Activated CD4-positive, alpha-beta T cell treated with anti-CD3 and anti-CD28 coated beads, Interleukin-2, amount 10 ng/mL, durations not matched to agents 7 days and 5 days (primary cell): ENCODE results near the gene SRXN1. TPM values are rescaled to one million over a fixed set of nuclear protein-coding genes. Genes with fewer than 3 reads are reported as not detected.

Source experiments
- CTCF ChIA-PET: fragments of 350-600 bp; sonication (Branson Sonifier 250); formaldehyde crosslinking; loops from one replicate; lab custom pipeline; 2021; ENCODE audit warnings: antibody characterized with exemption; lab: Charles Lee
- POLR2A ChIA-PET: fragments of 350-600 bp; sonication (Branson Sonifier 250); formaldehyde crosslinking; loops from one replicate; lab custom pipeline; 2021; ENCODE audit warnings: antibody characterized with exemption; lab: Charles Lee
- DNase-seq: peaks from one replicate; pipeline ENCODE4 v3.0.0-alpha.2; 2020
- H3K27ac Mint-ChIP-seq: one replicate; pipeline ENCODE4 v1.8.0; 2021; ENCODE audit warnings: mild to moderate bottlenecking, moderate library complexity, mixed read lengths
- H3K27me3 Mint-ChIP-seq: one replicate; pipeline ENCODE4 v1.8.0; 2021; ENCODE audit warnings: mixed read lengths
- H3K36me3 Mint-ChIP-seq: one replicate; pipeline ENCODE4 v1.8.0; 2021; ENCODE audit warnings: low read depth, mixed read lengths
- H3K4me1 Mint-ChIP-seq: one replicate; pipeline ENCODE4 v1.8.0; 2021; ENCODE audit warnings: mixed read lengths
- H3K4me3 Mint-ChIP-seq: one replicate; pipeline ENCODE4 v1.8.0; 2021; ENCODE audit warnings: mild to moderate bottlenecking, moderate library complexity, mixed read lengths
- H3K9me3 Mint-ChIP-seq: one replicate; pipeline ENCODE4 v1.8.0; 2021; ENCODE audit warnings: mixed read lengths
- total RNA-seq, 2 experiments: library from RNA; stranded (reverse); gene quantifications; one replicate each; pipeline ENCODE4 v1.2.3, GENCODE V29; 2021

SRXN1 gene
- total RNA-seq, 2 experiments from 2014 or later: 11.5 to 12.9 TPM

DNA sequence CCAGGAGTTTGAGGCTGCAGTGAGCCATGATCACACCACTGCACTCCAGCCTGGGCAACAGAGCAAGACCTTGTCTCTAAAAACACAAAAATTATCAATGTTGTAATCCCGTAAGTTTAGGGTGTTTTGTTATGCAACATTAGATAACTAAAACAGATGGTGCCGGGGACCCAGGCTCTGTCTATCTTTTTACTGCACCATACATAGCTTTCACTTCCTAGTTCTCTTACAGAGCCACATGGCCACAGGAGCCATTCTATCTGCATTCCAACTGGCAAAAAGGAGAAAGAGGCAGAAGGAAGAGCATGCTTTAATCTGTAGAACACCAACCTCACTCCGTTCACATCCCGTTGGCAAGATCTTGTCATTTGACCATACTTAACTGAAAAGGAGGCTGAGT, 37.5 kb downstream of the SRXN1 start:
- Mint-ChIP-seq H3K36me3 (no peaks in the 10 kb centered on the region), H3K9me3 (peaks cover 4% of the 10 kb centered on the region), H3K4me1 (peaks cover 8% of the 10 kb centered on the region), H3K27me3 (peaks cover 51% of the 10 kb centered on the region), H3K27ac (no peak overlapping the region), H3K4me3 (no peak overlapping the region)
- ChIA-PET CTCF (no interaction called here), POLR2A (no interaction called here)
- no peak for DNase-seq

DNA sequence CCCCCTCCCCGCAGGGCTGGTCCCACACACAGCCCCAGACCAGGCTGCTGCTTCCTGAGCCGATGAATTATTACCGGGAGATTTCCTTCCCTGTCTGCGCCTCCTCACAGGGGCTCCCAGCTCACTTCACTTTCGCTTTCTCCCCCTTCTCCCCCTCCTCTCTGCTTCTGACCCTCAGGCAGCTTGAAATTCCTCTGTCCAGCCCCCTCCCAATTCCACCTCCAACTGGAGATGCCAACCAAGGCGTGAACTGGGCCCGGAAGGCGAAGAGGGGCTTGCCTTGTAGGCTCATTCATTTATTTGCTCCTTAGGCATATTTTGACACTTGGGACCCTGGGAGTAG, 41.2 kb downstream of the SRXN1 start:
- peaks cover 9% of the 10 kb centered on the region for H3K4me1 Mint-ChIP-seq
- H3K27me3 Mint-ChIP-seq: peaks cover 59% of the 10 kb centered on the region
- POLR2A ChIA-PET: no interaction called here
- CTCF ChIA-PET: interaction anchor here (0.5 to 1.3 kb wide), 3 partner anchors 19 to 63 kb away, joined by 3 read pairs; no protein-coding TSS in a partner anchor
- no peaks in the 10 kb centered on the region for H3K9me3 Mint-ChIP-seq
- no peak overlapping the region for H3K27ac Mint-ChIP-seq
- no peaks in the 10 kb centered on the region for H3K36me3 Mint-ChIP-seq
- no peak for DNase-seq
- H3K4me3 Mint-ChIP-seq: no peak overlapping the region

DNA sequence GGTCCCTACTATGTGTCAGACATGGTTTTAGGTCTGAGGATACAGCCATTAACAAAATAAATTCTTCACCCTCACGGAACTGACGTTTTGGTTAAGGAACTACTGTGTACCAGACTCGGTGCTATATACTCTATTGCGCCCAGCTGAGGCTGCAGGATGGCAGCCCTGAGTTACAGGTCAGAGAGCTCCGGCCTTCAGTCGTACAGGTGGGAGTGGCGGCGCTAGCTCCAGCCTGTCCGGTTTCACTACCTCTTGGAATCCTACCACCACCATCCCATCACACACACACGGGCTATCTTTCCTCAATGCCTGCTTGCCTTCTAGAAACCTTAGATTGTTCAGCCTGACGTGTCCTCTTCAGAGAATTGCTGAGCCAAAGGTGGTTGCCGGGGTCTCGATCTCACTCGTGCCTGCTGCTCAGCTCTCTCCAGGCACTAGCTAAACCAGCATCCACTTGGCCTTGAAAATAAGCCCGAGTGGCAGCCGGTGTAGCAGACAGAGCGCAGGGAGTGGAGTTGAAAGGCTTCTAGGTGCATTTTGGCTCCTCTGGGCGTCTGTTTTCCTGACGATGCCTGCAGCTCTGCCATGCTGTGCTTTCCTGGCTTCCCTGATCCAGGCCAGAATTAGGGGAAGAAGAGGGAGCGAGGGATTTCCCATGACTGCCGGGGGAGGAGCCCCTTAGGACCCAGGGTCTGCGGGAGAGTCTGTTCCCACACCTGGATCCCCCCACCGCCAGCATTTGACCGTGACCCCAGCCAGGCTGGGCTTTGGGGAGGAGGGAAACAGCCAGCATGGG, 41.8 kb downstream of the SRXN1 start:
- ChIA-PET POLR2A (no interaction called here), CTCF (interaction anchor here (0.5 to 1.3 kb wide), 4 partner anchors 12 to 62 kb away, joined by 3 to 4 read pairs (median 3); no protein-coding TSS in a partner anchor)
- H3K4me1 Mint-ChIP-seq: peaks cover 9% of the 10 kb centered on the region
- H3K27me3 Mint-ChIP-seq: peaks cover 59% of the 10 kb centered on the region
- no peaks in the 10 kb centered on the region for H3K9me3 Mint-ChIP-seq
- H3K4me3 Mint-ChIP-seq: no peak overlapping the region
- H3K27ac Mint-ChIP-seq: no peak overlapping the region
- no peak for DNase-seq
- no peaks in the 10 kb centered on the region for H3K36me3 Mint-ChIP-seq

DNA sequence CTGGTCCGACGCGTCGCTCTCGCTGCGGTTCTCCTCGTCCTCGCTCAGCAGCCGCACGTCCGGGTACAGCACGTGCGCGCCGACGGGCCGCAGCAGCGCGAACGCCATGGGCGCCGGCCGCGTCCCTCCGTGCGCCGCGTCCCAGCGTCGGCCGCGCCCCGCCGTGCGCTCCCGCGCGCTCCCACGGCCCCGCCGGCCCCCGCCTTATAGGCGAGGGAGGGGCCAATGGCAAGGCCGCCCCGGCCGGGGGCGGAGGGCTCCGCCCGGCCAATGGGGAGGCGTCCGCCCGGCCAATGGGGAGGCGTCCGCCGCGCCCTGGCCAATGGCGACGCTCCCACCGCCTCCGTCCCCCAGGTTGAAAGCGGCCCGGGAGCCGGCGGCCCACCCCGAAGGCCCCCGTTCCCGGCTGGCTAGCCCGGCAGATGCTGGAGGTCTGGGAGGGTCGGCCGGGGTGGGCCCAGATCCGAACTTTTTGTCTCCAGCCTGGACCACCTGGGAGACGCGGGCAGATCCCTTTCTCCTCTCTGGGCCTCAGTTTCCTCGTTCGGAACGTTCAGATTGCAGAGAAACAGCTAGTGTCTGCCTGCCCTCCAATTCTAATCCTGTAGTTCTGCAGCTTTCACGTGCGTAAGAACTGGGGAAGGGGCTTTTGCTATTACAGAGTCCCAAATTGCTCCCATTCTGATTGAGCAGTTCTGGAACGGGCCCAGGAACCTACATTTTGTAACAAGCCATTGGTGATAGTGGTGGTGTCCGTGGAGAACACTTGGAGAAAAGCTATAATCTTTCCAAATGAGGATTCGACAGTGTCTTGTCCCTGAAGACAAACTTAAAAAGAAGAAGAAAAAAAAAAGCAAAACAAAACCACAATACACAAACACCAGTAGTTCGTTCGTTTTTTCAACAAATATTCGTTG, 42.6 kb downstream of the SRXN1 start, which contains the start of gene TCF15:
Gene TCF15, minus strand, starts transcription at position 180 of the 917 bp plus-strand sequence. Its CDS starts 72 bp downstream, at position 108.
- CTCF ChIA-PET: interaction anchor here (0.7 to 1.3 kb wide), 2 partner anchors 11 to 48 kb away, joined by 3 to 4 read pairs; no protein-coding TSS in a partner anchor
- Mint-ChIP-seq H3K4me1 (peaks cover 9% of the 10 kb centered on the region), H3K27me3 (peaks cover 59% of the 10 kb centered on the region), H3K9me3 (no peaks in the 10 kb centered on the region), H3K4me3 (no peak within 1 kb of the TSS), H3K36me3 (no peaks in the 10 kb centered on the region), H3K27ac (no peak within 1 kb of the TSS)
- DNase-seq: no peak
- POLR2A ChIA-PET: no interaction called here

DNA sequence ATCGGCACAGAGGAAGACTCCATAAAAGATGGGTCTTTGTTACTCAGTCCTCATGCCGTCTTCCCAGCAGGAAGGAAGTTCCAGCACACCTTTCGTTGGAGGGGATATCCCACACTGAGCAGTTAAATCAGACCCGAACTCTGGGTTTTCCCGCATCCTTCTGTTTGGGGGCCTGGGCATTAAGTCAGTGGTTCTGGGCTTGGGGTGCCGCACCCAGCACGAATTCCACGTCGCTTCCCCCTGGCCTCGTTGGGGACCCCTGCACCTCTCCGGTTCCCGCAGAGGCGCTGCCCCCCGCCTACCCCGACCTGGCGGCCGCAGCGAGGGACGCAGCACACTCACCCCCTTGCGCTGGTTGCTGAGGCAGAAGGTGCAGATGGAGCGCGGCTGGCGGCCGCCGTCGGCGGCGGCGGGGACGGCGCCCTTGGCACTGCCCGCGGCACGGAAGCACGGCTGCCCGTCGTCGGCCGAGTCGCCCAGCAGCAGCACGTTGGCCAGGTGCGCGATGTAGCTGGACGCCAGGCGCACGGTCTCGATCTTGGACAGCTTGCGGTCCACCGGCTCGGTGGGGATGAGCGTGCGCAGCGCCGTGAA, 43.5 kb downstream of the SRXN1 start:
- peaks cover 9% of the 10 kb centered on the region for H3K4me1 Mint-ChIP-seq
- H3K27ac Mint-ChIP-seq: no peak overlapping the region
- no peak for DNase-seq
- ChIA-PET CTCF (no interaction called here), POLR2A (no interaction called here)
- no peaks in the 10 kb centered on the region for H3K36me3 Mint-ChIP-seq
- no peaks in the 10 kb centered on the region for H3K9me3 Mint-ChIP-seq
- H3K27me3 Mint-ChIP-seq: peaks cover 55% of the 10 kb centered on the region
- no peak overlapping the region for H3K4me3 Mint-ChIP-seq

DNA sequence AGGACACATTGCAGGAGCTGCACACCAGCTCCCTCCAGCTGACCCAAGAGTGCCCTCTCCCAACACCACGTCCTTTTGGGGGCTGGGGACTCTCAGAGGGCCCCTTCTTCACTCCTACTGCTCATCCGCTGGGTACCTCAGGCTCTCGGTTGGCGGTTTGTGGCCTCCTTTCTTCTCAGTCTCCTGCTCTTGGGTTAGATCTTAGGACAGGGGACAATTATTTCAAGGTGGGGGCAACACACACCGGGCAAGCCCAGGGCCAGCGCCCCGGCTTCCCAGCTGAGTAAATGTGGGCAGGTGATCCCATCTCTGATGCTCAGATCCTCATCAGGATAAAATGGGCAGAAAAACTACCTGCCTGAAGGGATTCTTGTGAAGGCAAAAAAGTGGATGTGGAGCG, 44.0 kb downstream of the SRXN1 start:
- Mint-ChIP-seq H3K36me3 (no peaks in the 10 kb centered on the region), H3K4me3 (no peak overlapping the region), H3K27me3 (peaks cover 53% of the 10 kb centered on the region), H3K27ac (no peak overlapping the region), H3K4me1 (peaks cover 9% of the 10 kb centered on the region), H3K9me3 (no peaks in the 10 kb centered on the region)
- no peak for DNase-seq
- ChIA-PET POLR2A (no interaction called here), CTCF (no interaction called here)

DNA sequence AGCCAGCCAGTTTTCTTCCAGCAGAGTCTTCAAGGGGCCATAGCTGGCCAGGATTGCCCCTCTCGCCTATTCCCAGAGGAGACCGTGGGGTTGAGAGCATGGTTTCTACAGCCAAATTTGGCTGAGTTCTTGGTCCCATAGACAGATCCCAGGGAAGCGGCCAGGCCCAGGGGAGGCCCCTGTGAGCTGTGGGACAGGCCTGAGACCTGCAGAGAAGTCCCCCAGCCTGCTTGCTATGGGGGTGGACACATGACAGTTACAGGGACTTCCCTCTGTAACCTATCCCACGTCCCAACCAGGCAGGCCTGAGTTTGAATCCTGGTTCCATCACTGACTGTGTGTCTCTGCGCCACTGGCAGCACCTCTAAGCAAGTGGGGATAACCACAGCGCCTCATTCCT, 45.5 kb downstream of the SRXN1 start:
- Mint-ChIP-seq H3K27ac (no peak overlapping the region), H3K36me3 (no peaks in the 10 kb centered on the region), H3K4me1 (peaks cover 9% of the 10 kb centered on the region), H3K4me3 (no peak overlapping the region), H3K9me3 (no peaks in the 10 kb centered on the region), H3K27me3 (peaks cover 40% of the 10 kb centered on the region)
- no peak for DNase-seq
- ChIA-PET CTCF (interaction anchor here (1.3 kb wide), 1 partner anchor 38 kb away, joined by 3 read pairs; no protein-coding TSS in a partner anchor), POLR2A (no interaction called here)

DNA sequence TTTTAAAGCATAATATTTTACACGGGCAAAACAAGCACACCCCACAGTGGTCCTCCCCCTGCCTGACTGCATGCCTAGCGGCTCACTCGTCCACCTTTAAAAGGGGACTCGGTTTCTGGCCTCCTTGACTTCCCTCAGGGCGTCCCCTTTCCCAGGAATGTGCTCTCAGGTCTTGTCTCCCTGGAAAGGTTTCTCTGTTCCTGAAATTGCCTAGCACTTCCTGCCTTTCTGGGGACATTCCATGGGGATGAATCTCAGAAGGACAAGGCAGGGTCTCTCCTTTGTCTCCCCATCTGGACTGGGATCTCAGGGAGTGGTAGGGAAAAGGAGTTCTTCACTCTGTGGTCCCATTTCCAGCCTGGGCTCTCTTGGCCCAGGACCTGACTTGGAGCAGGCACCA, 47.8 kb downstream of the SRXN1 start:
- Mint-ChIP-seq H3K27me3 (peaks cover 19% of the 10 kb centered on the region), H3K36me3 (no peaks in the 10 kb centered on the region), H3K4me1 (no peaks in the 10 kb centered on the region), H3K4me3 (no peak overlapping the region), H3K27ac (no peak overlapping the region), H3K9me3 (no peaks in the 10 kb centered on the region)
- ChIA-PET POLR2A (no interaction called here), CTCF (no interaction called here)
- no peak for DNase-seq

DNA sequence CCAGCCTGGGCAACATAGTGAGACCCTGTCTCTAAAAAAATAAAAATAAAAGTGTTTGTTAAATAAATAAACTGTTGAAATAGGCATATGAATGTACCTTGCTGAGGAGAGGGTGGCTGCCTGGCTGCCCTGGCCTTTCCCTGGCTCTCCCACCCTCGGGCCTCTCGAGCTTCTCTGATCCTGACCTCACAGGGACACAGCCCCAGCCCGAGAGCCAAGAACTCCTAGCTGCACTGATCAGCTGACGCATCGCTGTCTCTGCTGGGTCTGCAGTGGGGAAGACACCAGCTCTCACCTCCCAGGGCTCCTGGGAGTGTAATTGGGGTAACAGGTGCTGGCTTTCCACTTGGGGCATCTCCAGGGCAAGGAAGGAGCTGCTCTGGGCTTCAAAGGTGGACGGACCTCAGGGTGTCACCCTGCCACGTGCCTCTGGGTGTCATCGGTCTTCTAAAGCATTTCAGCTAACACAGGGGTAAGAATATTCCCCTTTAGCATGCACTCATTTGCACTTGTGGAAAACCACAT, 49.8 kb downstream of the SRXN1 start:
- Mint-ChIP-seq H3K36me3 (no peaks in the 10 kb centered on the region), H3K27ac (no peak overlapping the region), H3K9me3 (no peaks in the 10 kb centered on the region), H3K4me1 (no peaks in the 10 kb centered on the region), H3K27me3 (peaks cover 6% of the 10 kb centered on the region), H3K4me3 (no peak overlapping the region)
- POLR2A ChIA-PET: no interaction called here
- no peak for DNase-seq
- CTCF ChIA-PET: interaction anchor here (1.1 to 1.3 kb wide), 2 partner anchors 10 to 14 kb away, joined by 3 read pairs; no protein-coding TSS in a partner anchor

DNA sequence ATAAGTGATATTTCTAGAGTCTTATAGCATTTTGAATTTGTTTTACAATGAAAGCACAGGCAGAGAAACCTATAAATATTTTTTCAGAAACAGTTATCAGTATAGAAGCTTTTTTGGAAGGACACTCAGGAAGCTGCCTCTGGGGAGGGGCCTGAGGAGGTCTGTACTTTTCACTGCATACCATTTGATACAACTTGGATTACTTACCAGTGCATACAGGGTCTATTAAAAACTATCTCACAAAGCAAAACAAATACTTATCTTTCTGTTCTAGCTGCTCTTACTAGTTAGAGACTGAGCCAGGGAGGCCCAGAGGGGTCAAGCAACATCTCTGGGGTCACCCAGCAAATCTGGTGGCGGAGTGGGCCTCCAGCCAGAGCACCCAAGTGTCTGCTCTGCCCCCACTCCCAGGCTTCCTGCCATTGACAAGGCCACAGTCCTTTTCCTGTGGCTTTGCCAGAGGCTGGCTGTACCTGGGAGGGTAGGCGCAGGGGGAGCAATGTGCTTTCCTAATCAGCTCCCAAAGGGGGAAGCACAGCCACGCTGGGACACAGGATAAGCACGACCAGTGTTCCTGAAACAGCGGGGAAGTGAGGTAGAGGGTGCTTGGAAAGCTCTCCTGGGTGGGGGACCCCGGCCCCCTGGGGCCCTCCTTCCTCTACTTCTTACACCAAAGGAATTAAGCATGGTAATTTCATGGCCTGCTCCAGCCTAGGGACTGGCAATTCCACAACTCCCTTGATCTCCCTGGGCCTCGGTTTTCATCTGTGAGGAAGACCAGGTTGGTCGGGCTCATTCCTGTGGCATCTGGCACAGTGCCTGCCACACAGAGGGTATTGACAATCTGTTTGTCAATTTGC, 50.7 kb downstream of the SRXN1 start:
- Mint-ChIP-seq H3K9me3 (no peaks in the 10 kb centered on the region), H3K27me3 (no peaks in the 10 kb centered on the region), H3K36me3 (no peaks in the 10 kb centered on the region), H3K4me1 (no peaks in the 10 kb centered on the region), H3K27ac (no peak overlapping the region), H3K4me3 (no peak overlapping the region)
- ChIA-PET POLR2A (no interaction called here), CTCF (interaction anchor here (1.1 kb wide), 1 partner anchor 10 kb away, joined by 3 read pairs; no protein-coding TSS in a partner anchor)
- DNase-seq: no peak

DNA sequence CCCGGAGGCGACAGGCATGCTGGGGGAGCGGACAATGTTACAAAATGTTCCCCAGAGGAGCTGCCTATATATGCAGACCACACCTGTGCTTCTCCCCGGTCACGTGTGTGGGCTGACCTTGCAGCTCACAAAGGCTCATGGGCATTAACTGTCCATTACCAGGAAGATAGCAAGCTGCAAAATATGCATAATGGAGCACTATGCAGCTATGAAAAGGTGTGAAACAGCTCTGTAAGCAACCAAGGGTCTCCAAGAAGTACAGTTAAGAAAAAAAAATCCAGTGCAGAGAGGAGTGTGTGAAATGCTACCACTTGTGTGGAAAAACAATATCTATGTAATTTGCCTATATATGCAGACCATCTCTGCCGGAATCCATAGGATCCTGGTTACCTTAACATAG, 52.3 kb downstream of the SRXN1 start:
- ChIA-PET CTCF (interaction anchor here (0.8 kb wide), 1 partner anchor 18 kb away, joined by 3 read pairs; no protein-coding TSS in a partner anchor), POLR2A (interaction anchor here (0.6 kb wide), 1 partner anchor 45 kb away, joined by 3 read pairs; no protein-coding TSS in a partner anchor)
- H3K4me1 Mint-ChIP-seq: no peaks in the 10 kb centered on the region
- H3K27me3 Mint-ChIP-seq: no peaks in the 10 kb centered on the region
- no peak overlapping the region for H3K4me3 Mint-ChIP-seq
- no peaks in the 10 kb centered on the region for H3K36me3 Mint-ChIP-seq
- H3K27ac Mint-ChIP-seq: no peak overlapping the region
- DNase-seq: no peak
- no peaks in the 10 kb centered on the region for H3K9me3 Mint-ChIP-seq
